GM12878 (cell line): ENCODE data around the gene DAZAP1. TPM values are rescaled to one million over a fixed set of nuclear protein-coding genes. Genes with fewer than 3 reads are reported as not detected.

Source experiments
- ATAC-seq: fragments of 200-7000 bp; cut with Tn5 transposase; 3 replicates; pipeline ENCODE4 v1.9.1; 2020; ENCODE audit warnings: mild to moderate bottlenecking, moderate library complexity
- BruUV-seq: library from RNA; stranded (reverse); fragments of 400-500 nt; replicated peaks from 2 replicates; lab custom pipeline; 2021; lab: Mats Ljungman, UMichigan
- CTCF ChIA-PET: fragments of 300-600 bp; sonication (Branson Sonifier 250); formaldehyde crosslinking; extraction: SDS; loops from one replicate; lab custom pipeline; 2021; ENCODE audit warnings: inconsistent platforms; lab: Yijun Ruan, JAX
- POLR2A ChIA-PET: fragments of 350-600 bp; formaldehyde crosslinking; extraction: SDS; loops from one replicate; lab custom pipeline; 2021; ENCODE audit warnings: inconsistent platforms; lab: Charles Lee
- RAD21 ChIA-PET: fragments of 300-600 bp; sonication (Branson Sonifier 250); formaldehyde crosslinking; loops from one replicate; lab custom pipeline; 2023; ENCODE audit warnings: antibody characterized with exemption; ENCODE audit not compliant: unreplicated experiment; lab: Charles Lee
- SMC1A ChIA-PET: fragments of 300-600 bp; sonication (Branson Sonifier 250); formaldehyde crosslinking; loops from one replicate; lab custom pipeline; 2023; ENCODE audit not compliant: unreplicated experiment, uncharacterized antibody; lab: Charles Lee
- DNase-seq: peaks from one replicate; pipeline ENCODE4 v3.0.0-alpha.2; 2011; ENCODE audit warnings: low read depth, low spot score
- FAIRE-seq: peaks from 3 replicates; lab custom pipeline; 2011; peaks lifted over from hg19 to GRCh38; lab: Jason Lieb, UNC
- H2AFZ ChIP-seq: 2 replicates; pipeline ENCODE4 v1.6.0; 2011; ENCODE audit warnings: low read depth, low read length, control low read depth; ENCODE audit not compliant: control insufficient read depth
- H3K27ac ChIP-seq: 2 replicates; pipeline ENCODE4 v1.5.1; 2011; ENCODE audit warnings: control low read depth; ENCODE audit not compliant: control insufficient read depth, insufficient read depth
- H3K27me3 ChIP-seq, 2 experiments: replicated peaks in 1 of 2; 2 replicates each; pipeline versions ENCODE4 v1.6.0 to v1.6.1; 2011; ENCODE audit warnings: low read length in 1 of 2; ENCODE audit not compliant: control insufficient read depth in 2 of 2, insufficient read depth in 2 of 2
- H3K36me3 ChIP-seq, 2 experiments: 2 replicates each; pipeline ENCODE4 v1.5.1; 2011; ENCODE audit warnings: low read length in 1 of 2; ENCODE audit not compliant: control insufficient read depth in 2 of 2, insufficient read depth in 2 of 2
- H3K4me1 ChIP-seq: 2 replicates; pipeline ENCODE4 v1.6.1; 2011; ENCODE audit warnings: mild to moderate bottlenecking, low read length, moderate library complexity, mixed read lengths; ENCODE audit not compliant: control insufficient read depth, insufficient read depth
- H3K4me2 ChIP-seq: 2 replicates; pipeline ENCODE4 v1.6.0; 2011; ENCODE audit warnings: control low read depth; ENCODE audit not compliant: control insufficient read depth, insufficient read depth
- H3K4me3 ChIP-seq: fragments of 200-600 bp; sonication (generic); 2 replicates; pipeline ENCODE4 v1.5.1; 2016
- H3K79me2 ChIP-seq: 2 replicates; pipeline ENCODE4 v1.6.0; 2011; ENCODE audit warnings: low read length; ENCODE audit not compliant: control insufficient read depth, insufficient read depth
- H3K9ac ChIP-seq: 2 replicates; pipeline ENCODE4 v1.8.0; 2011; ENCODE audit warnings: low read length, control low read depth, mixed read lengths; ENCODE audit not compliant: control insufficient read depth, insufficient read depth
- H3K9me3 ChIP-seq: replicated peaks from 3 replicates; pipeline ENCODE4 v1.5.1; 2011; ENCODE audit warnings: mild to moderate bottlenecking, low read length; ENCODE audit not compliant: control insufficient read depth, insufficient read depth
- H4K20me1 ChIP-seq: 2 replicates; pipeline ENCODE4 v1.6.0; 2011; ENCODE audit not compliant: control insufficient read depth, insufficient read depth
- CHD1 ChIP-seq: IDR thresholded peaks from 2 replicates; pipeline ENCODE4 v1.6.1; 2012; ENCODE audit warnings: low read depth, low read length, improper control_type of control experiment
- CHD4 ChIP-seq: fragments of 200-600 bp; sonication (generic); IDR thresholded peaks from 2 replicates; pipeline ENCODE4 v1.6.1; 2016; ENCODE audit warnings: mild to moderate bottlenecking
- HDAC2 ChIP-seq: fragments of 200-600 bp; sonication (generic); IDR thresholded peaks from 2 replicates; pipeline ENCODE4 v1.6.1; 2017
- MEF2B ChIP-seq: fragments of 450-650 bp; IDR thresholded peaks from 2 replicates; pipeline ENCODE4 v1.6.1; 2018; ENCODE audit warnings: mild to moderate bottlenecking, moderate library complexity; ENCODE audit not compliant: partially characterized antibody, poor library complexity, severe bottlenecking
- RUNX3 ChIP-seq: IDR thresholded peaks from 2 replicates; pipeline ENCODE4 v1.6.1; 2012; ENCODE audit warnings: low read length, inconsistent platforms
- ZNF217 ChIP-seq: fragments of 450-650 bp; IDR thresholded peaks from 2 replicates; pipeline ENCODE4 v1.6.1; 2017; ENCODE audit warnings: antibody characterized with exemption, mild to moderate bottlenecking
- WGBS: methylation state at CpG from one replicate; pipeline ENCODE4 v1.1.6; 2016; ENCODE audit warnings: low lambda C conversion rate; ENCODE audit not compliant: insufficient replicate concordance, insufficient coverage; ENCODE audit errors: missing lambda C conversion rate; 5-methylcytosine and 5-hydroxymethylcytosine counted together
- in situ Hi-C: fragments of 300-500 bp; cut with MboI; formaldehyde crosslinking; loops from 9 replicates; pipeline ENCODE4 v1.14.3; 2018; ENCODE audit warnings: mixed read lengths
- intact Hi-C: fragments of 100-400 bp; cut with micrococcal nuclease; formaldehyde crosslinking; loops from one replicate; pipeline ENCODE4 v1.14.2; 2022; ENCODE audit not compliant: unreplicated experiment
- polyA plus RNA-seq, 11 experiments: library from polyadenylated mRNA; depleted of rRNA in 4 of 11; unstranded in 6 of 11; stranded (reverse) in 5 of 11; fragments of >200 nt; fragmentation: Nextera tagmentation in 4 of 11; fragmentation: Illumina TruSeq in 1 of 11; extraction: Ambion mirVana in 4 of 11; extraction: Trizol in 1 of 11; gene quantifications; 1 replicate in 1 of 11; 2 replicates in 10 of 11; pipeline versions ENCODE4 v1.2.1 to v1.2.3, GENCODE V29; 2011 to 2016; ENCODE audit warnings: inconsistent platforms in 2 of 11, missing spikeins in 2 of 11, low read depth in 1 of 11
- total RNA-seq, 4 experiments: library from RNA; depleted of rRNA in 3 of 4; stranded (reverse); fragments of >200 nt in 3 of 4; fragmentation: Illumina TruSeq in 1 of 4; extraction: Trizol in 1 of 4; gene quantifications; 2 replicates each; pipeline versions ENCODE4 v1.2.1 to v1.2.3, GENCODE V29; 2013 to 2021

DAZAP1 gene
- total and polyA plus RNA-seq, 10 of the 15 experiments (the other 5 are each of a cell fraction or from before 2014, with no cell fraction given), result 9.9 to 240 (median 92.3) TPM

- intact Hi-C loops, result no loop called here
- BruUV-seq, result no TSS peak
Observed at GRCh38 chr19:1422360-1422759, 15.0 kb downstream of the DAZAP1 start.

GRCh38 chr19:1422943-1423342 lies 15.6 kb downstream of the DAZAP1 start:
- FAIRE-seq (no peak), DNase-seq (no peak), ATAC-seq (no peak)
- intact Hi-C loops (no loop called here), in situ Hi-C loops (no loop called here)
- Histone ChIP-seq H3K36me3 (peaks cover 24 to 59% of the 10 kb centered on the region in 2 experiments; a peak in 3 of 4 replicates), H3K9me3 (no peaks in the 10 kb centered on the region), H3K27ac (no peak overlapping the region), H3K4me3 (no peak overlapping the region), H3K9ac (no peak overlapping the region), H3K4me1 (no peaks in the 10 kb centered on the region), H4K20me1 (no peaks in the 10 kb centered on the region), H3K79me2 (peaks cover 4% of the 10 kb centered on the region), H3K4me2 (no peak overlapping the region), H2AFZ (no peak overlapping the region), H3K27me3 (no peaks in the 10 kb centered on the region)
- BruUV-seq, result no TSS peak
- ChIA-PET RAD21 (no interaction called here), SMC1A (no interaction called here), CTCF (no interaction called here), POLR2A (no interaction called here)
- 97% methylated on average over 24 of the region's 24 CpGs for WGBS
- no peak for TF ChIP-seq ZNF217
- TF ChIP-seq, all 136 proteins: peak for 0

More at GRCh38 chr19:1422360-1422759, 15.0 kb downstream of the DAZAP1 start:
- Histone ChIP-seq H3K4me3 (no peak overlapping the region), H3K36me3 (peaks cover 23 to 59% of the 10 kb centered on the region in 2 experiments; a peak in 3 of 4 replicates), H4K20me1 (no peaks in the 10 kb centered on the region), H2AFZ (no peak overlapping the region), H3K27ac (no peak overlapping the region), H3K79me2 (peaks cover 9% of the 10 kb centered on the region), H3K4me1 (no peaks in the 10 kb centered on the region)
- CTCF ChIA-PET, result no interaction called here
- in situ Hi-C loops, result no loop called here
- ATAC-seq, result no peak
- TF ChIP-seq CHD4 (no peak), CHD1 (no peak), MEF2B (no peak), HDAC2 (no peak), RUNX3 (no peak)
- TF ChIP-seq, all 136 proteins: peak for 0
- H3K9ac ChIP-seq, result no peak overlapping the region
- H3K9me3 ChIP-seq, result no peaks in the 10 kb centered on the region
- RAD21 ChIA-PET, result no interaction called here
- SMC1A ChIA-PET, result no interaction called here
- WGBS, result 92% methylated on average over 16 of the region's 16 CpGs
- POLR2A ChIA-PET, result no interaction called here
- no peak for FAIRE-seq
- H3K4me2 ChIP-seq, result no peak overlapping the region
- no peaks in the 10 kb centered on the region for H3K27me3 ChIP-seq
- no peak for DNase-seq
